ENCODE measurements around the gene HPDL.

- TF ChIP-seq, protein P1, sequence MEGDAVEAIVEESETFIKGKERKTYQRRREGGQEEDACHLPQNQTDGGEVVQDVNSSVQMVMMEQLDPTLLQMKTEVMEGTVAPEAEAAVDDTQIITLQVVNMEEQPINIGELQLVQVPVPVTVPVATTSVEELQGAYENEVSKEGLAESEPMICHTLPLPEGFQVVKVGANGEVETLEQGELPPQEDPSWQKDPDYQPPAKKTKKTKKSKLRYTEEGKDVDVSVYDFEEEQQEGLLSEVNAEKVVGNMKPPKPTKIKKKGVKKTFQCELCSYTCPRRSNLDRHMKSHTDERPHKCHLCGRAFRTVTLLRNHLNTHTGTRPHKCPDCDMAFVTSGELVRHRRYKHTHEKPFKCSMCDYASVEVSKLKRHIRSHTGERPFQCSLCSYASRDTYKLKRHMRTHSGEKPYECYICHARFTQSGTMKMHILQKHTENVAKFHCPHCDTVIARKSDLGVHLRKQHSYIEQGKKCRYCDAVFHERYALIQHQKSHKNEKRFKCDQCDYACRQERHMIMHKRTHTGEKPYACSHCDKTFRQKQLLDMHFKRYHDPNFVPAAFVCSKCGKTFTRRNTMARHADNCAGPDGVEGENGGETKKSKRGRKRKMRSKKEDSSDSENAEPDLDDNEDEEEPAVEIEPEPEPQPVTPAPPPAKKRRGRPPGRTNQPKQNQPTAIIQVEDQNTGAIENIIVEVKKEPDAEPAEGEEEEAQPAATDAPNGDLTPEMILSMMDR (IDR thresholded peaks at IDR 0.05; ENCODE audit: insufficient read depth, low read length, poor library complexity, severe bottlenecking), result no peak
- no peak for TF ChIP-seq EZH2phosphoT487 (conservative IDR thresholded peaks at IDR 0.05; ENCODE audit: low read length)
Measured at GRCh38 chr1:45327644-45328515, 1.2 kb downstream of the HPDL start.

Data from SU-DHL-6 (cell line).